Upper lobe of left lung (tissue), 6 donors: Measurements from ENCODE around the gene ACACA. TPM values are rescaled to one million over a fixed set of nuclear protein-coding genes. Genes with fewer than 3 reads are reported as not detected.

Experiments used
- ATAC-seq, 2 donors: fragments of 200-7000 bp; cut with Tn5 transposase; one replicate each; pipeline ENCODE4 v1.9.1; 2022; ENCODE audit warnings: mild to moderate bottlenecking in 2 of 2, moderate library complexity in 2 of 2; ENCODE audit not compliant: low FRiP score in 2 of 2
- DNase-seq, 2 donors: peaks; one replicate each; pipeline ENCODE4 v3.0.0-alpha.2; 2019 to 2020
- H3K27ac ChIP-seq, 4 donors: fragments of 200-600 bp; sonication (generic); one replicate each; pipeline ENCODE4 v1.5.1; 2016 to 2019
- H3K27me3 ChIP-seq, 4 donors: fragments of 200-600 bp; sonication (generic); one replicate each; pipeline ENCODE4 v1.5.1; 2017 to 2019
- H3K36me3 ChIP-seq, 4 donors: fragments of 200-600 bp; sonication (generic); one replicate each; pipeline ENCODE4 v1.5.1; 2016 to 2019
- H3K4me1 ChIP-seq, 4 donors: fragments of 200-600 bp; sonication (generic); one replicate each; pipeline ENCODE4 v1.5.1; 2018 to 2019
- H3K4me3 ChIP-seq, 4 donors: fragments of 200-600 bp; sonication (generic); one replicate each; pipeline ENCODE4 v1.5.1; 2017 to 2019; ENCODE audit warnings: mild to moderate bottlenecking in 2 of 4, moderate library complexity in 1 of 4
- H3K9me3 ChIP-seq, 4 donors: fragments of 200-600 bp; sonication (generic); one replicate each; pipeline ENCODE4 v1.5.1; 2018 to 2019
- CTCF ChIP-seq, 6 experiments: fragments of 450-650 bp in 4 of 6; fragments of 200-600 bp in 2 of 6; sonication (generic) in 2 of 6; IDR thresholded peaks; one replicate each; pipeline ENCODE4 v1.5.1; 2016 to 2019; ENCODE audit warnings: antibody characterized with exemption in 6 of 6
- EP300 ChIP-seq, 4 donors: sonication (generic); formaldehyde crosslinking; IDR thresholded peaks; one replicate each; pipeline ENCODE4 v1.5.1; 2017; ENCODE audit warnings: antibody characterized with exemption in 4 of 4, control low read depth in 2 of 4
- POLR2A ChIP-seq, 4 donors: fragments of 450-650 bp; IDR thresholded peaks; one replicate each; pipeline ENCODE4 v1.5.1; 2016 to 2017; ENCODE audit warnings: antibody characterized with exemption in 4 of 4, mild to moderate bottlenecking in 2 of 4
- POLR2AphosphoS5 ChIP-seq, 2 donors: sonication (generic); formaldehyde crosslinking; IDR thresholded peaks; one replicate each; pipeline ENCODE4 v1.5.1; 2017; ENCODE audit warnings: antibody characterized with exemption in 2 of 2
- WGBS, 2 donors: methylation state at CpG; one replicate each; pipeline ENCODE4 v1.1.5; 2017 to 2018; 5-methylcytosine and 5-hydroxymethylcytosine counted together
- total RNA-seq, 6 donors: library from RNA; depleted of rRNA in 4 of 6; stranded (reverse); fragments of >200 nt in 4 of 6; gene quantifications; one replicate each; pipeline versions ENCODE4 v1.1.0 to v1.2.1, GENCODE V29; 2016 to 2021
- donor health status: DM: no; HTN: no; CAD: no; lungs with moderate emphysema.
- donor health status: DM: no; HTN: yes; CAD: no; lungs with severe emphysema.

The ACACA gene
- total RNA-seq, 6 donors from 2014 or later: 55.7 to 129 (median 91.9) TPM

GRCh38 chr17:37096071-37096470, 310.6 kb downstream of the ACACA start:
- no peak for ATAC-seq

DNA sequence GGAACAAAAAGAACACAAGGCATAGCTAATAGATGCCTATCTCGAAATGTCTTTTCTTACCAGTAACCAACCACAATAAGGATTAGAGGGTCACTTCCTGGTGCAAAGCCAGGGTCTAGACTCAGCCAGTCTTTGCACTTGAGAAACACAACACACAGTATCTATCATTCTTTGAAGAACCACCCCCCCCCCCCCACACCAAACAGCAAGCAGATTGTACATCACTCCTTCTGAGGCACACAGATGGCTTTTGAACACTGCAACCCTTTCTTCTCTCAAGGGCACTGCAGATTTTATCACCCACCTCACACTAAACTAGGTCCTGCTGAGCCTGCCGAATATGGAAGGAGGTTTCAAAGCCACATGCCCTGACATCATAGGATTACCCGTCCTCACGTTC, 312.2 kb downstream of the ACACA start:
- H3K27ac ChIP-seq: no peak overlapping the region
- H3K9me3 ChIP-seq: no peaks in the 10 kb centered on the region
- peaks cover 22 to 60% (median 46%) of the 10 kb centered on the region in 4 donors for H3K36me3 ChIP-seq
- WGBS, 2 donors: 82% methylated on average over 4 of the region's 4 CpGs
- no peak for TF ChIP-seq CTCF (IDR thresholded peaks at IDR 0.05)
- TF ChIP-seq POLR2AphosphoS5 (IDR thresholded peaks at IDR 0.05): no peak
- TF ChIP-seq POLR2A (IDR thresholded peaks at IDR 0.05): no peak
- TF ChIP-seq EP300 (IDR thresholded peaks at IDR 0.05): no peak
- H3K4me1 ChIP-seq: no peaks in the 10 kb centered on the region
- no peaks in the 10 kb centered on the region for H3K27me3 ChIP-seq
- no peak overlapping the region for H3K4me3 ChIP-seq
- DNase-seq: no peak
- no peak for ATAC-seq

More at GRCh38 chr17:37096071-37096470, 310.6 kb downstream of the ACACA start:
- WGBS, 2 donors: 77 to 92% methylated on average over 2 of the region's 2 CpGs
- H3K4me3 ChIP-seq: no peak overlapping the region
- H3K27ac ChIP-seq: no peak overlapping the region
- no peak for DNase-seq
- H3K36me3 ChIP-seq: peaks cover 15 to 52% (median 42%) of the 10 kb centered on the region in 4 donors
- H3K4me1 ChIP-seq: no peaks in the 10 kb centered on the region
- no peaks in the 10 kb centered on the region for H3K27me3 ChIP-seq
- no peaks in the 10 kb centered on the region for H3K9me3 ChIP-seq
- TF ChIP-seq POLR2A (IDR thresholded peaks at IDR 0.05): no peak
- no peak for TF ChIP-seq CTCF (IDR thresholded peaks at IDR 0.05)
- TF ChIP-seq POLR2AphosphoS5 (IDR thresholded peaks at IDR 0.05): no peak
- TF ChIP-seq EP300 (IDR thresholded peaks at IDR 0.05): no peak

GRCh38 chr17:37092701-37093100, 313.9 kb downstream of the ACACA start:
- peaks cover 22 to 60% (median 43%) of the 10 kb centered on the region in 4 donors for H3K36me3 ChIP-seq
- H3K9me3 ChIP-seq: no peaks in the 10 kb centered on the region
- H3K27me3 ChIP-seq: no peaks in the 10 kb centered on the region
- TF ChIP-seq CTCF (IDR thresholded peaks at IDR 0.05) (no peak), EP300 (IDR thresholded peaks at IDR 0.05) (no peak), POLR2A (IDR thresholded peaks at IDR 0.05) (no peak), POLR2AphosphoS5 (IDR thresholded peaks at IDR 0.05) (no peak)
- H3K4me1 ChIP-seq: no peaks in the 10 kb centered on the region
- H3K27ac ChIP-seq: no peak overlapping the region
- ATAC-seq (no peak), DNase-seq (no peak)
- no peak overlapping the region for H3K4me3 ChIP-seq

- no peak for ATAC-seq
- H3K4me3 ChIP-seq: no peak overlapping the region
- WGBS, 2 donors: 93 to 97% methylated on average over 2 of the region's 2 CpGs
- TF ChIP-seq POLR2A (IDR thresholded peaks at IDR 0.05) (no peak), CTCF (IDR thresholded peaks at IDR 0.05) (no peak), EP300 (IDR thresholded peaks at IDR 0.05) (no peak), POLR2AphosphoS5 (IDR thresholded peaks at IDR 0.05) (no peak)
- no peak overlapping the region for H3K27ac ChIP-seq
- H3K4me1 ChIP-seq: no peaks in the 10 kb centered on the region
- peaks cover 23 to 59% (median 41%) of the 10 kb centered on the region in 4 donors for H3K36me3 ChIP-seq
- no peak for DNase-seq
- H3K9me3 ChIP-seq: no peaks in the 10 kb centered on the region
- H3K27me3 ChIP-seq: no peaks in the 10 kb centered on the region
These were observed 314.6 kb downstream of the ACACA start for GRCh38 chr17:37092071-37092470.

- Histone ChIP-seq H3K27ac (no peak overlapping the region), H3K9me3 (no peaks in the 10 kb centered on the region), H3K4me3 (no peak overlapping the region), H3K27me3 (no peaks in the 10 kb centered on the region), H3K4me1 (no peaks in the 10 kb centered on the region), H3K36me3 (peaks cover 14 to 57% (median 43%) of the 10 kb centered on the region in 4 donors)
- TF ChIP-seq CTCF (IDR thresholded peaks at IDR 0.05): no peak
- TF ChIP-seq EP300 (IDR thresholded peaks at IDR 0.05): no peak
- TF ChIP-seq POLR2AphosphoS5 (IDR thresholded peaks at IDR 0.05): no peak
- TF ChIP-seq POLR2A (IDR thresholded peaks at IDR 0.05): no peak
- WGBS, 2 donors: 87 to 95% methylated on average over 3 of the region's 3 CpGs
- no peak for DNase-seq
- ATAC-seq: no peak
These were observed 315.7 kb downstream of the ACACA start for GRCh38 chr17:37090941-37091340.
